Measurements from ENCODE around the gene SOCS3.

DNA sequence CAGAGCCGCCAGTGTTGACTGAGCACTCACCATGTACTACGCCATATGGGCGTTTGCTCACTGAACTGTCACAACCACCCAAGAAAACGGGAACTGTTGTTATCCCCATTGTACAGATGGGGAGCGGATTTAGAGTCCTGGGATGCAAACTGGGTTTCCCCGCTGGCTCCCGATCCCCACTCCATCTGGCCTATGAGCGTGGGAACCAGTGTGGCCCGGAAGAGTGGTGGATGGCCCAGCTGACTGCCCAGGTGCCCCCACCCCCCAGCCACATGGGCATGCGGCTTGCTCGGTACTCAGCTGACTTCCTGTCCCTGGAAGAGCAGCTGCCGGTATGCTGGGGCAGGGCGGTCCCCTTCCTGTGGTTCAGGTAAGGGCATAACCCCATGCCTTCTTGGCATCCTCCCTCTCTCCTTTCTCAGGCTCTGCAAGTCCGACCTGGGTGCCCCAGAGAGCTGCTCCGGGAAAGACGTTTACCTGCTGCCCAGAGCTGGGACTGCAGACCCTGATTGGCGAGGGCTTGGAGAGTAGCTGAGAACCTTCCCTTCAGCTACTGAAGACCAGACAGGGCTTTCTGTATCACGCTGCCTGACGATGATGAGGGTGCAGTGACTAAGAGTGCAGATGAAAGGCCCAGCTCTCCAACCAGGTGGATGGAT lies 16.2 kb downstream of the SOCS3 start:
- TF ChIP-seq, protein P1, sequence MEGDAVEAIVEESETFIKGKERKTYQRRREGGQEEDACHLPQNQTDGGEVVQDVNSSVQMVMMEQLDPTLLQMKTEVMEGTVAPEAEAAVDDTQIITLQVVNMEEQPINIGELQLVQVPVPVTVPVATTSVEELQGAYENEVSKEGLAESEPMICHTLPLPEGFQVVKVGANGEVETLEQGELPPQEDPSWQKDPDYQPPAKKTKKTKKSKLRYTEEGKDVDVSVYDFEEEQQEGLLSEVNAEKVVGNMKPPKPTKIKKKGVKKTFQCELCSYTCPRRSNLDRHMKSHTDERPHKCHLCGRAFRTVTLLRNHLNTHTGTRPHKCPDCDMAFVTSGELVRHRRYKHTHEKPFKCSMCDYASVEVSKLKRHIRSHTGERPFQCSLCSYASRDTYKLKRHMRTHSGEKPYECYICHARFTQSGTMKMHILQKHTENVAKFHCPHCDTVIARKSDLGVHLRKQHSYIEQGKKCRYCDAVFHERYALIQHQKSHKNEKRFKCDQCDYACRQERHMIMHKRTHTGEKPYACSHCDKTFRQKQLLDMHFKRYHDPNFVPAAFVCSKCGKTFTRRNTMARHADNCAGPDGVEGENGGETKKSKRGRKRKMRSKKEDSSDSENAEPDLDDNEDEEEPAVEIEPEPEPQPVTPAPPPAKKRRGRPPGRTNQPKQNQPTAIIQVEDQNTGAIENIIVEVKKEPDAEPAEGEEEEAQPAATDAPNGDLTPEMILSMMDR (IDR thresholded peaks at IDR 0.05) = no peak
- no peak for TF ChIP-seq POLR2A (IDR thresholded peaks at IDR 0.05)

Measured in tibial nerve (tissue), 3 donors.